ENCODE data around the gene CSRNP3. TPM values are rescaled to one million over a fixed set of nuclear protein-coding genes. Genes with fewer than 3 reads are reported as not detected.

CSRNP3 gene
- total RNA-seq, 1 donor from 2014 or later: 4.0 TPM

DNA sequence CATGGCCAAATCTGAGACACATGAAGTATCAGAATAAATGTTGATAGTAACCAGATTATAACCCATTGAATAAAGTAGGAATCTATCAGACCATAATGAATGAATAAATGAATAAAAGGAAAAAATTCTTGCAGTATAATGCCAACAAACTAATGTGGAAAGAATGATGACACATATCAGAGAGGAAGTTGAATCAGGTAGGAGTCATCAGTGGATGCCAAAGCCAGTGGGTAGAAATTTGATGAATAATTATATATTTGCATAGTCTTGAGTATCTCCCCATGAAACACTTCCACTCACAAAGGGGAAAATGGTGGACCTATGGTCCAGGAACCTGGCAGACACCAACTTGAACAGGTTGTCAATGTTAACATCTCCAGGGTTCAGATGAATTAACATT lies 255.9 kb downstream of the CSRNP3 start:
- H3K9me3 ChIP-seq (replicated peaks): peaks cover 13% of the 10 kb centered on the region
- H3K27ac ChIP-seq (replicated peaks): no peak overlapping the region
- no peaks in the 10 kb centered on the region for H3K4me1 ChIP-seq
- H3K36me3 ChIP-seq: no peaks in the 10 kb centered on the region
- intact Hi-C loops (cut with micrococcal nuclease): no loop called here
- H3K4me3 ChIP-seq: no peak overlapping the region
- no peak for DNase-seq
- H3K27me3 ChIP-seq (ENCODE audit: low read depth): peaks cover 12% of the 10 kb centered on the region
- TF ChIP-seq, protein P1, sequence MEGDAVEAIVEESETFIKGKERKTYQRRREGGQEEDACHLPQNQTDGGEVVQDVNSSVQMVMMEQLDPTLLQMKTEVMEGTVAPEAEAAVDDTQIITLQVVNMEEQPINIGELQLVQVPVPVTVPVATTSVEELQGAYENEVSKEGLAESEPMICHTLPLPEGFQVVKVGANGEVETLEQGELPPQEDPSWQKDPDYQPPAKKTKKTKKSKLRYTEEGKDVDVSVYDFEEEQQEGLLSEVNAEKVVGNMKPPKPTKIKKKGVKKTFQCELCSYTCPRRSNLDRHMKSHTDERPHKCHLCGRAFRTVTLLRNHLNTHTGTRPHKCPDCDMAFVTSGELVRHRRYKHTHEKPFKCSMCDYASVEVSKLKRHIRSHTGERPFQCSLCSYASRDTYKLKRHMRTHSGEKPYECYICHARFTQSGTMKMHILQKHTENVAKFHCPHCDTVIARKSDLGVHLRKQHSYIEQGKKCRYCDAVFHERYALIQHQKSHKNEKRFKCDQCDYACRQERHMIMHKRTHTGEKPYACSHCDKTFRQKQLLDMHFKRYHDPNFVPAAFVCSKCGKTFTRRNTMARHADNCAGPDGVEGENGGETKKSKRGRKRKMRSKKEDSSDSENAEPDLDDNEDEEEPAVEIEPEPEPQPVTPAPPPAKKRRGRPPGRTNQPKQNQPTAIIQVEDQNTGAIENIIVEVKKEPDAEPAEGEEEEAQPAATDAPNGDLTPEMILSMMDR (IDR thresholded peaks at IDR 0.05; ENCODE audit: borderline replicate concordance): no peak

Other genes with a start within 250 kb of the CSRNP3 start
- 0.08 TPM for gene SCN2A, start 230.3 kb upstream of the CSRNP3 start, total RNA-seq